Measurements from ENCODE around the gene KCNQ1. TPM values are rescaled to one million over a fixed set of nuclear protein-coding genes. Genes with fewer than 3 reads are reported as not detected.

The KCNQ1 gene
- total RNA-seq, 1 experiment from 2014 or later = 2.3 TPM

- DNase-seq = no peak
- Histone ChIP-seq H3K18ac (ENCODE audit: insufficient read length, low read depth, low read length) (no peak overlapping the region), H2BK120ac (ENCODE audit: low read depth, low read length, poor library complexity, severe bottlenecking) (no peak overlapping the region), H3K23me2 (ENCODE audit: insufficient read length, low read depth, low read length, poor library complexity, severe bottlenecking) (no peaks in the 10 kb centered on the region), H2AK5ac (ENCODE audit: insufficient read length, low read length) (no peak overlapping the region), H3K4me2 (ENCODE audit: insufficient read depth, insufficient read length, low read length) (no peak overlapping the region), H2BK20ac (ENCODE audit: low read depth, low read length, poor library complexity, severe bottlenecking) (no peak overlapping the region), H3K4me1 (ENCODE audit: insufficient read depth, low read length) (no peaks in the 10 kb centered on the region; the same call in 1 of the 2 replicates), H3K27ac (ENCODE audit: insufficient read length, low read depth, low read length) (no peak overlapping the region), H2BK12ac (ENCODE audit: insufficient read length, low read depth, low read length) (no peak overlapping the region), H4K5ac (ENCODE audit: insufficient read length, low read depth, low read length) (no peak overlapping the region), H2AFZ (ENCODE audit: low read length) (no peak overlapping the region), H4K91ac (ENCODE audit: insufficient read length, low read depth, low read length) (no peak overlapping the region), H3K14ac (ENCODE audit: insufficient read depth, low read length) (no peak overlapping the region), H3K79me2 (ENCODE audit: insufficient read depth, low read length) (no peaks in the 10 kb centered on the region), H4K8ac (replicated peaks; ENCODE audit: insufficient read length, low read depth, low read length) (no peak overlapping the region), H3K79me1 (ENCODE audit: insufficient read depth, low read depth, low read length, poor library complexity, severe bottlenecking) (no peaks in the 10 kb centered on the region), H3K9me3 (ENCODE audit: control insufficient read depth, low read depth, low read length) (no peaks in the 10 kb centered on the region), H4K20me1 (ENCODE audit: control insufficient read depth, insufficient read depth, insufficient read length) (no peaks in the 10 kb centered on the region), H3K56ac (ENCODE audit: insufficient read length, low read depth, low read length) (no peak overlapping the region), H3K23ac (ENCODE audit: insufficient read length, low read depth, low read length) (no peak overlapping the region), H3K9ac (ENCODE audit: extremely low read depth, insufficient read length, low read length) (no peak overlapping the region), H3K4ac (ENCODE audit: low read depth, low read length) (no peak overlapping the region), H3T11ph (ENCODE audit: low read length) (no peak overlapping the region), H3K27me3 (ENCODE audit: insufficient read depth, low read length) (peaks cover 7% of the 10 kb centered on the region; the same call in 1 of the 2 replicates), H2BK15ac (ENCODE audit: low read depth, low read length) (no peak overlapping the region), H2BK5ac (ENCODE audit: insufficient read length, low read length) (no peak overlapping the region)
- Mint-ChIP-seq H3K4me1 (peaks cover 18 to 21% of the 10 kb centered on the region in 2 experiments), H3K36me3 (ENCODE audit: insufficient read depth in 1 of 3, low read depth in 3 of 3) (peaks cover 3 to 6% (median 5%) of the 10 kb centered on the region in 3 experiments; a peak in 5 of 7 replicates), H3K27ac (no peak overlapping the region), H3K9me3 (peaks cover 4 to 8% of the 10 kb centered on the region in 2 experiments; a peak in 4 of 5 replicates), H3K27me3 (ENCODE audit: low read depth) (peaks cover 82% of the 10 kb centered on the region), H3K4me3 (no peak overlapping the region)
- TF ChIP-seq, protein P1, sequence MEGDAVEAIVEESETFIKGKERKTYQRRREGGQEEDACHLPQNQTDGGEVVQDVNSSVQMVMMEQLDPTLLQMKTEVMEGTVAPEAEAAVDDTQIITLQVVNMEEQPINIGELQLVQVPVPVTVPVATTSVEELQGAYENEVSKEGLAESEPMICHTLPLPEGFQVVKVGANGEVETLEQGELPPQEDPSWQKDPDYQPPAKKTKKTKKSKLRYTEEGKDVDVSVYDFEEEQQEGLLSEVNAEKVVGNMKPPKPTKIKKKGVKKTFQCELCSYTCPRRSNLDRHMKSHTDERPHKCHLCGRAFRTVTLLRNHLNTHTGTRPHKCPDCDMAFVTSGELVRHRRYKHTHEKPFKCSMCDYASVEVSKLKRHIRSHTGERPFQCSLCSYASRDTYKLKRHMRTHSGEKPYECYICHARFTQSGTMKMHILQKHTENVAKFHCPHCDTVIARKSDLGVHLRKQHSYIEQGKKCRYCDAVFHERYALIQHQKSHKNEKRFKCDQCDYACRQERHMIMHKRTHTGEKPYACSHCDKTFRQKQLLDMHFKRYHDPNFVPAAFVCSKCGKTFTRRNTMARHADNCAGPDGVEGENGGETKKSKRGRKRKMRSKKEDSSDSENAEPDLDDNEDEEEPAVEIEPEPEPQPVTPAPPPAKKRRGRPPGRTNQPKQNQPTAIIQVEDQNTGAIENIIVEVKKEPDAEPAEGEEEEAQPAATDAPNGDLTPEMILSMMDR (conservative IDR thresholded peaks at IDR 0.05) = no peak
- no CpG with 5 or more reads among the region's 12 CpGs for WGBS (ENCODE audit: extremely low coverage, insufficient read length, low lambda C conversion rate)
Observed at GRCh38 chr11:2881981-2882375, 437.2 kb downstream of the KCNQ1 start.

All from H9 (cell line).